PC-9 (cell line): ENCODE measurements around the gene VWC2. TPM values are rescaled to one million over a fixed set of nuclear protein-coding genes. Genes with fewer than 3 reads are reported as not detected.

ENCODE experiments used
- BruUV-seq: library from RNA; stranded (reverse); fragments of 400-500 nt; replicated peaks from 2 replicates; lab custom pipeline; 2021; lab: Mats Ljungman, UMichigan
- CTCF ChIA-PET: fragments of 300-600 bp; sonication (Branson Sonifier 250); formaldehyde crosslinking; loops from one replicate; lab custom pipeline; 2022; ENCODE audit warnings: antibody characterized with exemption; lab: Charles Lee
- POLR2A ChIA-PET: fragments of 300-600 bp; sonication (Branson Sonifier 250); formaldehyde crosslinking; loops from one replicate; lab custom pipeline; 2022; ENCODE audit warnings: antibody characterized with exemption; ENCODE audit not compliant: unreplicated experiment; lab: Charles Lee
- DNase-seq, 2 experiments: peaks; one replicate each; pipeline versions ENCODE4 v3.0.0 to v3.0.0-alpha.2; 2015 to 2022; ENCODE audit warnings: mixed read lengths in 1 of 2
- H2AFZ ChIP-seq: fragments of 200-600 bp; sonication (generic); 2 replicates; pipeline ENCODE4 v1.8.1; 2017; ENCODE audit warnings: antibody characterized with exemption
- H3F3A ChIP-seq: fragments of 200-600 bp; sonication (generic); 2 replicates; pipeline ENCODE4 v1.8.1; 2017; ENCODE audit warnings: antibody characterized with exemption, mild to moderate bottlenecking, low read depth; ENCODE audit not compliant: insufficient read depth
- H3K27ac ChIP-seq: fragments of 200-600 bp; sonication (generic); 2 replicates; pipeline ENCODE4 v1.6.1; 2016; ENCODE audit warnings: mixed run types
- H3K27me3 ChIP-seq: fragments of 200-600 bp; sonication (generic); 2 replicates; pipeline ENCODE4 v1.6.1; 2016; ENCODE audit warnings: low read depth, mixed run types; ENCODE audit not compliant: insufficient read depth
- H3K36me3 ChIP-seq: fragments of 200-600 bp; sonication (generic); 2 replicates; pipeline ENCODE4 v1.6.1; 2016; ENCODE audit warnings: low read depth, mixed run types
- H3K4me1 ChIP-seq: fragments of 200-600 bp; sonication (generic); replicated peaks from 2 replicates; pipeline ENCODE4 v1.6.1; 2016; ENCODE audit warnings: mixed run types; ENCODE audit not compliant: insufficient read depth
- H3K4me2 ChIP-seq: fragments of 200-600 bp; sonication (generic); 2 replicates; pipeline ENCODE4 v1.6.1; 2017; ENCODE audit warnings: mixed run types
- H3K4me3 ChIP-seq: fragments of 200-600 bp; sonication (generic); 2 replicates; pipeline ENCODE4 v1.6.1; 2016; ENCODE audit warnings: mixed run types
- H3K79me2 ChIP-seq: fragments of 200-600 bp; sonication (generic); 2 replicates; pipeline ENCODE4 v1.6.1; 2017; ENCODE audit warnings: low read depth, mixed run types
- H3K9me2 ChIP-seq: fragments of 200-600 bp; sonication (generic); 2 replicates; pipeline ENCODE4 v1.8.1; 2017; ENCODE audit warnings: mild to moderate bottlenecking; ENCODE audit not compliant: insufficient read depth
- H3K9me3 ChIP-seq: fragments of 200-600 bp; sonication (generic); 2 replicates; pipeline ENCODE4 v1.8.1; 2016; ENCODE audit warnings: low read depth; ENCODE audit not compliant: insufficient read depth
- H4K20me1 ChIP-seq: fragments of 200-600 bp; sonication (generic); 2 replicates; pipeline ENCODE4 v1.8.1; 2017; ENCODE audit not compliant: insufficient read depth
- CTCF ChIP-seq: fragments of 200-600 bp; sonication (generic); conservative IDR thresholded peaks from 2 replicates; pipeline ENCODE4 v1.6.1; 2017; ENCODE audit warnings: mixed run types, antibody characterized with exemption, mild to moderate bottlenecking, moderate library complexity
- EZH2 ChIP-seq: fragments of 200-600 bp; sonication (generic); IDR thresholded peaks from 2 replicates; pipeline ENCODE4 v1.8.0; 2017; ENCODE audit warnings: antibody characterized with exemption, low read depth
- intact Hi-C: fragments of 100-400 bp; cut with micrococcal nuclease; formaldehyde crosslinking; loops from one replicate; pipeline ENCODE4 v1.10.0; 2022; ENCODE audit not compliant: unreplicated experiment
- total RNA-seq: library from RNA; stranded (reverse); gene quantifications from 2 replicates; pipeline ENCODE4 v1.2.3, GENCODE V29; 2021

Gene VWC2
- total RNA-seq, 1 experiment from 2014 or later, result not detected

GRCh38 chr7:49911909-49912308 lies 138.5 kb downstream of the VWC2 start:
- CTCF ChIA-PET, result no interaction called here
- TF ChIP-seq CTCF, result no peak
- no peak for TF ChIP-seq EZH2
- no peaks in the 10 kb centered on the region; the same call in 1 of the 2 replicates for H3K27me3 ChIP-seq
- H3K27ac ChIP-seq, result no peak overlapping the region
- no peak for DNase-seq
- H3F3A ChIP-seq, result no peaks in the 10 kb centered on the region
- H3K36me3 ChIP-seq, result no peaks in the 10 kb centered on the region
- H2AFZ ChIP-seq, result no peak overlapping the region; the same call in 1 of the 2 replicates
- no peaks in the 10 kb centered on the region for H3K4me1 ChIP-seq
- H3K79me2 ChIP-seq, result no peaks in the 10 kb centered on the region
- BruUV-seq, result no TSS peak
- POLR2A ChIA-PET, result no interaction called here
- intact Hi-C loops, result no loop called here
- no peaks in the 10 kb centered on the region for H4K20me1 ChIP-seq
- no peak overlapping the region for H3K4me2 ChIP-seq
- H3K9me3 ChIP-seq, result no peaks in the 10 kb centered on the region
- H3K4me3 ChIP-seq, result no peak overlapping the region
- H3K9me2 ChIP-seq, result no peaks in the 10 kb centered on the region

- H3K9me3 ChIP-seq, result no peaks in the 10 kb centered on the region
- H3K4me1 ChIP-seq, result no peaks in the 10 kb centered on the region
- no peak overlapping the region for H3K4me3 ChIP-seq
- no peaks in the 10 kb centered on the region for H3F3A ChIP-seq
- no peaks in the 10 kb centered on the region for H3K79me2 ChIP-seq
- no peak overlapping the region for H2AFZ ChIP-seq
- no peak overlapping the region for H3K4me2 ChIP-seq
- no peak overlapping the region for H3K27ac ChIP-seq
- BruUV-seq, result no TSS peak
- H3K9me2 ChIP-seq, result no peaks in the 10 kb centered on the region
- intact Hi-C loops, result no loop called here
- ChIA-PET CTCF (no interaction called here), POLR2A (no interaction called here)
- no peak for DNase-seq
- H4K20me1 ChIP-seq, result no peaks in the 10 kb centered on the region
- no peaks in the 10 kb centered on the region for H3K36me3 ChIP-seq
- H3K27me3 ChIP-seq, result no peaks in the 10 kb centered on the region
- no peak for TF ChIP-seq EZH2
- no peak for TF ChIP-seq CTCF
Measured at GRCh38 chr7:49926720-49927119, 153.3 kb downstream of the VWC2 start.

GRCh38 chr7:49927631-49928030 lies 154.2 kb downstream of the VWC2 start:
- intact Hi-C loops, result no loop called here
- H3K36me3 ChIP-seq, result no peaks in the 10 kb centered on the region
- ChIA-PET CTCF (no interaction called here), POLR2A (no interaction called here)
- TF ChIP-seq EZH2, result no peak
- TF ChIP-seq CTCF, result no peak
- H2AFZ ChIP-seq, result no peak overlapping the region
- no peaks in the 10 kb centered on the region for H3K27me3 ChIP-seq
- H4K20me1 ChIP-seq, result no peaks in the 10 kb centered on the region
- H3K4me3 ChIP-seq, result no peak overlapping the region
- no peak overlapping the region for H3K27ac ChIP-seq
- no TSS peak for BruUV-seq
- H3K4me1 ChIP-seq, result no peaks in the 10 kb centered on the region
- no peaks in the 10 kb centered on the region for H3K79me2 ChIP-seq
- H3F3A ChIP-seq, result no peaks in the 10 kb centered on the region
- no peaks in the 10 kb centered on the region for H3K9me3 ChIP-seq
- no peak overlapping the region for H3K4me2 ChIP-seq
- DNase-seq, result no peak
- H3K9me2 ChIP-seq, result no peaks in the 10 kb centered on the region
